Activated CD8-positive, alpha-beta T cell treated with anti-CD3 and anti-CD28 coated beads, Interleukin-2, amount 10 ng/mL, durations not matched to agents 7 days and 5 days (primary cell): Measurements from ENCODE around the gene NCOA7. TPM values are rescaled to one million over a fixed set of nuclear protein-coding genes. Genes with fewer than 3 reads are reported as not detected.
"Not testable (repeated sequence)": the region's sequence is repeated elsewhere in the genome, so short reads cannot be mapped to it uniquely, and the experiment has no call there.

Source experiments
- ATAC-seq: fragments of 150-1000 bp; cut with Tn5 transposase; one replicate; pipeline ENCODE4 v1.10.0; 2021; ENCODE audit warnings: moderate library complexity
- CTCF ChIA-PET: fragments of 350-600 bp; sonication (Branson Sonifier 250); formaldehyde crosslinking; loops from one replicate; lab custom pipeline; 2021; ENCODE audit warnings: antibody characterized with exemption; lab: Charles Lee
- POLR2A ChIA-PET: fragments of 350-600 bp; sonication (Branson Sonifier 250); formaldehyde crosslinking; loops from one replicate; lab custom pipeline; 2021; ENCODE audit warnings: antibody characterized with exemption; lab: Charles Lee
- DNase-seq: peaks from one replicate; pipeline ENCODE4 v3.0.0-alpha.2; 2020
- H3K27ac Mint-ChIP-seq: one replicate; pipeline ENCODE4 v1.8.0; 2021; ENCODE audit warnings: mild to moderate bottlenecking, mixed read lengths
- H3K27me3 Mint-ChIP-seq: one replicate; pipeline ENCODE4 v1.8.0; 2021; ENCODE audit warnings: low read depth, mixed read lengths
- H3K36me3 Mint-ChIP-seq: one replicate; pipeline ENCODE4 v1.8.0; 2021; ENCODE audit warnings: low read depth, mixed read lengths
- H3K4me1 Mint-ChIP-seq: one replicate; pipeline ENCODE4 v1.8.0; 2021; ENCODE audit warnings: low read depth, mixed read lengths
- H3K4me3 Mint-ChIP-seq: one replicate; pipeline ENCODE4 v1.8.0; 2021; ENCODE audit warnings: mild to moderate bottlenecking, mixed read lengths
- H3K9me3 Mint-ChIP-seq: one replicate; pipeline ENCODE4 v1.8.0; 2022; ENCODE audit warnings: mixed read lengths; ENCODE audit not compliant: insufficient read depth
- total RNA-seq, 2 experiments: library from RNA; stranded (reverse); gene quantifications; one replicate each; pipeline ENCODE4 v1.2.3, GENCODE V29; 2021

The NCOA7 gene
- total RNA-seq, 2 experiments from 2014 or later: 27.8 to 31.7 TPM

DNA sequence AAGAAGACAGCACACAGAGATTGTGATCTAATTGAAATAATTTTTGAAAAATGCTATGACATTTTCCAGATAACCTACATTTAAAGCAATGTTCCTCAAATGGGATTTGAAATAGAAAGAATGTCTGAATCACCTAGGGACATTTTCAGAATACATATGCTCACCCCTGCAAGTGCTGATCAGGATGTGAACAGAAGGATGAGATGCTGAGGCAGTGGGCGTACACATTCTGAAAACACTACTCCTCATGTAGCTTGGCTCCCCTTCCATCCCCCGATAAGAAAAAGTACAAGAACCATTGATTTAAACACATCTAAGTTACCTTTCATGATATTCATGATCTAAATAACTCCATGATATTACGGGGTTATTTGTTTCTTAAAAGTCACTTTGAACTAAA is 136.0 kb downstream of the NCOA7 start:
- ChIA-PET CTCF (interaction anchor here (0.5 to 6.5 kb wide), 4 partner anchors 21 to 181 kb away, joined by 3 to 46 read pairs (median 3); partner anchors contain the start of gene HINT3), POLR2A (no interaction called here)
- Mint-ChIP-seq H3K9me3 (no peaks in the 10 kb centered on the region), H3K36me3 (peaks cover 69% of the 10 kb centered on the region), H3K27ac (no peak overlapping the region), H3K4me1 (peaks cover 38% of the 10 kb centered on the region), H3K27me3 (no peaks in the 10 kb centered on the region), H3K4me3 (no peak overlapping the region)
- ATAC-seq (no peak), DNase-seq (no peak)

GRCh38 chr6:125927761-125928160 is 137.0 kb downstream of the NCOA7 start:
- CTCF ChIA-PET: no interaction called here
- Mint-ChIP-seq H3K27me3 (no peaks in the 10 kb centered on the region), H3K27ac (no peak overlapping the region), H3K9me3 (no peaks in the 10 kb centered on the region), H3K4me3 (no peak overlapping the region), H3K36me3 (peaks cover 67% of the 10 kb centered on the region), H3K4me1 (peaks cover 38% of the 10 kb centered on the region)
- DNase-seq (no peak), ATAC-seq (no peak)
- POLR2A ChIA-PET: no interaction called here

- H3K4me3 Mint-ChIP-seq: no peak overlapping the region
- H3K27ac Mint-ChIP-seq: no peak overlapping the region
- peaks cover 16% of the 10 kb centered on the region for H3K4me1 Mint-ChIP-seq
- DNase-seq (no peak), ATAC-seq (no peak)
- peaks cover 42% of the 10 kb centered on the region for H3K36me3 Mint-ChIP-seq
- H3K9me3 Mint-ChIP-seq: no peaks in the 10 kb centered on the region
- H3K27me3 Mint-ChIP-seq: peaks cover 3% of the 10 kb centered on the region
- POLR2A ChIA-PET: no interaction called here
- CTCF ChIA-PET: interaction anchor here (1.0 kb wide), 1 partner anchor 12 kb away, joined by 4 read pairs; no protein-coding TSS in a partner anchor
Measured at GRCh38 chr6:125930765-125931418, 140.1 kb downstream of the NCOA7 start.

DNA sequence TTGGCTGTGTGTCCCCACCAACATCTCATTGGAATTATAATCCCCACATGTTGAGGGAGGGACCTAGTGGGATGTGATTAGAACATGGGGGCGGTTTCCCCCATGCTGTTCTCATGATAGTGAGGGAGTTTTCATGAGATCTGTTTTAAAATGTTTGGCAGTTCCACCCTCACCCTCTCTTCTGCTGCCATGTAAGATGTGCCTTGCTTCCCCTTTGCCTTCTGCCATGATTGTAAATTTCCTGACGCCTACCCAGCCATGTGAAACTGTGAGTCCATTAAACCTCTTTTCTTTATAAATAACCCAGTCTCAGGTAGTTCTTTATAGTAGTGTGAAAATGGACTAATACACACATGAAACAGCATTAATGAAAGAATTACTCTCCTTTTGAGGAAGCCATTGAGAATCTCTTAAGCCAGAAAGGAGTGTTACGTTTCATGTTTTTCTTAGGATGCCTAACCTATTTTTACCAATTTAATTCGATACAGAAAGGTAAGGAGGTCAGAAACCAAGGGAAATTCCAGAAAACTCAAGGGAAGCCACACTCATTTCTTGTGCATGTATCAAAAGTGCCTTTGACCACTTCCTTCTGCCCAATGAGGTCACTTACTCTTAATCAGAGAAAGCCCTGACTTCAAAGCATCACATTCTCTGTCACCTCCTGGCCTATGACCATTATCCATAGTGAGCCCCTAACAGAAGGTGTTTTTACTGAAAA is 141.1 kb downstream of the NCOA7 start:
- ChIA-PET CTCF (interaction anchor here (0.6 to 1.5 kb wide), 9 partner anchors 10 to 147 kb away, joined by 3 to 12 read pairs (median 3); partner anchors contain the start of gene HINT3), POLR2A (no interaction called here)
- H3K27ac Mint-ChIP-seq: no peak overlapping the region
- peaks cover 5% of the 10 kb centered on the region for H3K27me3 Mint-ChIP-seq
- H3K4me1 Mint-ChIP-seq: peaks cover 16% of the 10 kb centered on the region
- no peaks in the 10 kb centered on the region for H3K9me3 Mint-ChIP-seq
- DNase-seq (no peak), ATAC-seq (peak; percentile 51)
- H3K36me3 Mint-ChIP-seq: peaks cover 39% of the 10 kb centered on the region
- no peak overlapping the region for H3K4me3 Mint-ChIP-seq

- ChIA-PET CTCF (interaction anchor here (0.6 to 1.5 kb wide), 9 partner anchors 11 to 147 kb away, joined by 3 to 12 read pairs (median 3); partner anchors contain the start of gene HINT3), POLR2A (interaction anchor here (0.7 kb wide), 1 partner anchor 19 kb away, joined by 4 read pairs; no protein-coding TSS in a partner anchor)
- peaks cover 16% of the 10 kb centered on the region for H3K4me1 Mint-ChIP-seq
- no peak overlapping the region for H3K27ac Mint-ChIP-seq
- H3K36me3 Mint-ChIP-seq: peaks cover 36% of the 10 kb centered on the region
- no peak overlapping the region for H3K4me3 Mint-ChIP-seq
- H3K27me3 Mint-ChIP-seq: peaks cover 5% of the 10 kb centered on the region
- DNase-seq (no peak), ATAC-seq (no peak)
- no peaks in the 10 kb centered on the region for H3K9me3 Mint-ChIP-seq
Measured at GRCh38 chr6:125932451-125932795, 141.7 kb downstream of the NCOA7 start.

DNA sequence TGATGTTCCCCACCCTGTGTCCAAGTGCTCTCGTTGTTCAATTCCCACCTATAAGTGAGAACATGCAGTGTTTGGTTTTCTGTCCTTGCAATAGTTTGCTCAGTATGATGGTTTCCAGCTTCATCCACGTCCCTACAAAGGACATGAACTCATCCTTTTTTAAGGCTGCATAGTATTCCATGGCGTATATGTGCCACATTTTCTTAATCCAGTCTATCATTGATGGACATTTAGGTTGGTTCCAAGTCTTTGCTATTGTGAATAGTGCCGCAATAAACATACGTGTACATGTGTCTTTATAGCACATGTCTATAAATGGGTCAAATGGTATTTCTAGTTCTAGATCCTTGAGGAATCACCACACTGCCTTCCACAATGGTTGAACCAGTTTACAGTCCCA is 144.8 kb downstream of the NCOA7 start:
- Mint-ChIP-seq H3K4me1 (peaks cover 16% of the 10 kb centered on the region), H3K27me3 (peaks cover 17% of the 10 kb centered on the region), H3K36me3 (peaks cover 19% of the 10 kb centered on the region)
- POLR2A ChIA-PET, H3K4me3 Mint-ChIP-seq, H3K27ac Mint-ChIP-seq, H3K9me3 Mint-ChIP-seq, DNase-seq, ATAC-seq: not testable (repeated sequence)
- CTCF ChIA-PET: interaction anchor here (0.7 kb wide), 1 partner anchor 22 kb away, joined by 3 read pairs; no protein-coding TSS in a partner anchor

DNA sequence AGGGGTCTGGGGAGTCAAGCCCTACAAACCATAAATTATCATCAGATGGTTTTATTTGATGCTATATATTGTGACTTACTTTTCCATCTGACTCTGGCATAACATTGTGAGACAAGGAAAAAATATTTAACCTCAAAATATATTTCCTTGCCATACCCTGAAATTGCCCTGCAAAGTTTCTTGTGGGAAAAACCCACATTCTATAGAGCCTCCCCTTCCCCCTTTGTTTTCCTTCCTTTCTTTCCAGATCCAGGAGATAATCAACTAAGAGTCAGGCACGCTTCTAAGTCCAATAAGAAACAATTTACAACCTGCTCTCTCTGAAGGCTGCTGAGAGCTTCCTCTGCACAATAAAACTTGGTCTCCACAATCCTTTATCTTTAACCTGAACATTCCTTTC is 148.3 kb downstream of the NCOA7 start:
- H3K27ac Mint-ChIP-seq: no peak overlapping the region
- no peaks in the 10 kb centered on the region for H3K36me3 Mint-ChIP-seq
- ATAC-seq: no peak
- no peaks in the 10 kb centered on the region for H3K9me3 Mint-ChIP-seq
- H3K4me3 Mint-ChIP-seq: no peak overlapping the region
- CTCF ChIA-PET: interaction anchor here (0.9 to 3.8 kb wide), 3 partner anchors 18 to 637 kb away, joined by 3 to 26 read pairs (median 4); partner anchors contain the start of genes HDDC2 and HINT3
- no peak for DNase-seq
- no peaks in the 10 kb centered on the region for H3K4me1 Mint-ChIP-seq
- H3K27me3 Mint-ChIP-seq: peaks cover 32% of the 10 kb centered on the region
- POLR2A ChIA-PET: no interaction called here

DNA sequence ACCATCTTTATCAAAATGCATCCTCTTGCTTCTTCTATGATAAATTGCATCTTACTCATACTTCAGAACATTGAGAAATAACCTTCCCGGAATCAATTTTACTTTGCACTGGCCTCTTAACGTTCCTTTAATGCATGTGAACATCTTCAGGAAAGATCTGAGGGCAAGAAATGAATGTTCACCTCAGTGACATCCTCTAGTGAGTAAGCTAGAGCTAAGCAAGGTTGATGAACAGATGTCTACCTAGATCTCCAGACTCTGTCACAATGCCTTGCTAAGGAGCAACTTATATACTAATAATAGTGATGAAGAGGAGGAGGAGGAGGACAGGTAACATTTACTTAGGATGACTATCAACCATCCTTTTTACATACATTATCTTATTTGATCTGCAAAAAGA is 149.0 kb downstream of the NCOA7 start:
- ATAC-seq (no peak), DNase-seq (no peak)
- no peaks in the 10 kb centered on the region for H3K9me3 Mint-ChIP-seq
- no peak overlapping the region for H3K4me3 Mint-ChIP-seq
- no peaks in the 10 kb centered on the region for H3K4me1 Mint-ChIP-seq
- POLR2A ChIA-PET: no interaction called here
- no peak overlapping the region for H3K27ac Mint-ChIP-seq
- CTCF ChIA-PET: interaction anchor here (0.9 to 3.8 kb wide), 4 partner anchors 11 to 638 kb away, joined by 3 to 26 read pairs (median 4); partner anchors contain the start of genes HDDC2 and HINT3
- peaks cover 32% of the 10 kb centered on the region for H3K27me3 Mint-ChIP-seq
- no peaks in the 10 kb centered on the region for H3K36me3 Mint-ChIP-seq

DNA sequence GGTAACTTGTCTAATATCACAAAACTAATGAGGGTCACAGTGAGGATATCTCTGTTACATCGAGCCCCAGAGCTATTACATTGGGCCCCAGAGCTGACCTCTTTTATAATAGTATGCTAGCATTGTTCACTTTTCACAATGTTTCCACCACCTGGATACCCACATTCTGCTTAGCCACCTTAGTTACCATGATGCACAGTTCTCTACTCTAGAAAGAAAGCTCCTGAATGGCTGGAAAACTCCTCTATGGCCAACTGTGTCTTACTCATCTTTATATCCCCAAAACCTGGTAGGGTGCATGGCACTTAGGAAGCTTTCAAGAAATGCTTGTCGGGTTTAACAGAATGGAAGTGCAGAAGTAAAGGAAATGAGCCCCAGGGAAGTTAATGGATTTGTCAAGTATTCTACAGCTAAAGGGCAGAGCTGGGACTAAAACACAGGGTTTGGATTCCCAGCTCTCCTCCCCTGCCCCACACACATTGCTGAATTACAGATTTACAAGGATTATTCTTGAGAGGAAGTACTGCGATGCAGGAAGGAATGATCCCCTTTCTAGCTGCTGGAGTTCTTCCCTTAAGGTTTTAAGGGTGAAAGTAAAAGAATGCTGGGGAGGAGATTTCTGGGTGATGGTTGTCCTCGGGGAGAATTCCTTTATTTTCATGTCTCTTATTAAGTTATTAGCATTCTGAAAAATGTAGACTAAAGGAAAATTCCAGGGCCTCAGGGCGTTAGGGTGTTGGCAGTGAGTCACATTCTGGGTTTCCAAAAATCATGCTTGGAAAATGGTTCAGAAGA is 149.7 kb downstream of the NCOA7 start:
- H3K4me1 Mint-ChIP-seq: no peaks in the 10 kb centered on the region
- POLR2A ChIA-PET: no interaction called here
- H3K9me3 Mint-ChIP-seq: no peaks in the 10 kb centered on the region
- H3K27ac Mint-ChIP-seq: no peak overlapping the region
- ATAC-seq (no peak), DNase-seq (no peak)
- peaks cover 32% of the 10 kb centered on the region for H3K27me3 Mint-ChIP-seq
- H3K36me3 Mint-ChIP-seq: no peaks in the 10 kb centered on the region
- CTCF ChIA-PET: interaction anchor here (0.7 to 3.8 kb wide), 4 partner anchors 11 to 34 kb away, joined by 3 to 26 read pairs (median 5); partner anchors contain the start of gene HINT3
- no peak overlapping the region for H3K4me3 Mint-ChIP-seq

DNA sequence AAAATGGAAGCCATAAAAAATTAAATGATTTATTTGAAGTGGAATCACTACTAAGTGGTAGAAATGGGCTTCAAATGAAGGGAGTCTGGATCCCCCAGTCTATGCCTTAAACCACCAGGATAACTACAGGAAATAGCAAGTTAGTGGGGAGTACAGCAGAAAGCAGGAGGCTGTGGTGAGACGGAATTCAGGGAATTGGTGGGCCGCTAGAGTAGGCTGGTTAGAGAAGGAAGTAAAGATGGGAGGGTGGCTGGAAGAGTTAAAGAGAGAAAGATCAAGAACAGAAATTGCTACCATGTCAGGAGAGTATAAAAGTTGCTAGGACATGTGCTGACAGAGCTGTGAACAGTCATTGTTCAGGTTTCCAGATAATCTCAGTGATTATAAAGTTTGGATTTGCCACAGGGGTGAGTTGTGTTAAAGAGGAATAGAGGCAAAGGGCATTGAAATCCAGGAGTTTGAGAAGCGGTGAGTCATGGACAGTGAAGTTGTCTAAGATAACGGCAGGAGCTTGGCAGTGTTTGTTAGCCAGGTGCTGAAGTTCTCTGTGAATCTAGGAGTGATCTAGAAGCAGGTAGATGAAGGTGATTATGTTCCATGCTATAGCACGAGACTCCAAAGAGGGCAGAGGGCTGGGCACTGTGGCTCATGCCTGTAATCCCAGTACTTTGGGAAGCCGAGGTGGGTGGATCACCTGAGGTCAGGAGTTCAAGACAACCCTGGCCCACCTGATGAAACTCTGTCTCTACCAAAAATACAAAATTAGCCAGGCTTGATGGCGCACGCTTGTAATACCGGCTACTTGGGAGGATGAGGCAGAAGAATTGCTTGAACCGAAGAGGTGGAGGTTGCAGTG is 152.1 kb downstream of the NCOA7 start:
- Mint-ChIP-seq H3K4me1 (no peaks in the 10 kb centered on the region), H3K27ac (no peak overlapping the region), H3K9me3 (no peaks in the 10 kb centered on the region), H3K36me3 (no peaks in the 10 kb centered on the region), H3K4me3 (no peak overlapping the region), H3K27me3 (peaks cover 35% of the 10 kb centered on the region)
- ChIA-PET CTCF (interaction anchor here (1.4 to 2.3 kb wide), 3 partner anchors 9 to 152 kb away, joined by 4 to 12 read pairs (median 7); partner anchors contain the start of genes HINT3 and NCOA7), POLR2A (interaction anchor here (1.0 kb wide), 1 partner anchor 152 kb away, joined by 3 read pairs; the partner anchor contains the start of gene NCOA7)
- no peak for DNase-seq
- ATAC-seq: no peak
